ENCODE measurements around the gene APLF. TPM values are rescaled to one million over a fixed set of nuclear protein-coding genes. Genes with fewer than 3 reads are reported as not detected.
A peak's percentile ranks its signal among the peaks of the same experiment; 100 is the strongest.

The APLF gene
- total and polyA plus RNA-seq, 10 of the 15 experiments (the other 5 are each of a cell fraction or from before 2014, with no cell fraction given): 0.66 to 2.8 (median 1.8) TPM

GRCh38 chr2:68489282-68489681 is 21.9 kb downstream of the APLF start:
- Histone ChIP-seq H3K4me3 (no peak overlapping the region), H3K36me3 (ENCODE audit: control insufficient read depth in 2 of 2, insufficient read depth in 2 of 2, low read length in 1 of 2) (no peaks in the 10 kb centered on the region), H3K4me2 (ENCODE audit: control insufficient read depth, insufficient read depth) (no peak overlapping the region), H4K20me1 (ENCODE audit: control insufficient read depth, insufficient read depth) (no peaks in the 10 kb centered on the region), H3K27me3 (replicated peaks in 1 of 2; ENCODE audit: control insufficient read depth in 2 of 2, insufficient read depth in 2 of 2, low read length in 1 of 2) (no peaks in the 10 kb centered on the region), H3K27ac (ENCODE audit: control insufficient read depth, insufficient read depth) (no peak overlapping the region), H3K9me3 (replicated peaks; ENCODE audit: control insufficient read depth, insufficient read depth, low read length) (no peaks in the 10 kb centered on the region), H2AFZ (ENCODE audit: control insufficient read depth, low read depth, low read length) (no peak overlapping the region), H3K9ac (ENCODE audit: control insufficient read depth, insufficient read depth, low read length) (no peak overlapping the region), H3K79me2 (ENCODE audit: control insufficient read depth, insufficient read depth, low read length) (no peaks in the 10 kb centered on the region), H3K4me1 (ENCODE audit: control insufficient read depth, insufficient read depth, low read length) (peaks cover 5% of the 10 kb centered on the region; the same call in 1 of the 2 replicates)
- CTCF ChIA-PET: interaction anchor here (1.0 to 2.9 kb wide), 3 partner anchors 24 to 220 kb away, joined by 3 to 45 read pairs (median 24); partner anchors contain the start of genes APLF and FBXO48
- SMC1A ChIA-PET (ENCODE audit: uncharacterized antibody, unreplicated experiment): interaction anchor here (2.1 kb wide), 1 partner anchor 106 kb away, joined by 16 read pairs; no protein-coding TSS in a partner anchor
- DNase-seq (ENCODE audit: low read depth, low spot score) (no peak), FAIRE-seq (peak; percentile 31), ATAC-seq (no peak)
- no peak for TF ChIP-seq MTA3 (IDR thresholded peaks at IDR 0.05; ENCODE audit: borderline replicate concordance, low read length)
- TF ChIP-seq PML (IDR thresholded peaks at IDR 0.05; ENCODE audit: low read length): no peak
- no peak for TF ChIP-seq FOXK2 (IDR thresholded peaks at IDR 0.05)
- no peak for TF ChIP-seq YBX1 (IDR thresholded peaks at IDR 0.05)
- no peak for TF ChIP-seq GABPA (IDR thresholded peaks at IDR 0.05; ENCODE audit: low read depth)
- no peak for TF ChIP-seq EP300 (IDR thresholded peaks at IDR 0.05; ENCODE audit: borderline replicate concordance in 1 of 2, control insufficient read depth in 1 of 2, low read depth in 2 of 2, low read length in 2 of 2)
- no peak for TF ChIP-seq ZNF207 (IDR thresholded peaks at IDR 0.05; ENCODE audit: borderline replicate concordance)
- no peak for TF ChIP-seq MXI1 (IDR thresholded peaks at IDR 0.05; ENCODE audit: low read depth, low read length)
- no peak for TF ChIP-seq SRF (IDR thresholded peaks at IDR 0.05; ENCODE audit: low read depth in 2 of 2, low read length in 2 of 2)
- no peak for TF ChIP-seq CBX5 (IDR thresholded peaks at IDR 0.05; ENCODE audit: low read depth)
- TF ChIP-seq ATF7 (IDR thresholded peaks at IDR 0.05; ENCODE audit: low read depth): no peak
- TF ChIP-seq SUZ12 (IDR thresholded peaks at IDR 0.05; ENCODE audit: unreplicated experiment): no peak
- TF ChIP-seq BRCA1 (IDR thresholded peaks at IDR 0.05; ENCODE audit: low read depth, low read length): no peak
- TF ChIP-seq POLR2AphosphoS5 (IDR thresholded peaks at IDR 0.05; ENCODE audit: low read length): no peak
- TF ChIP-seq NFIC (IDR thresholded peaks at IDR 0.05; ENCODE audit: low read depth, low read length): no peak
- RAD21 ChIA-PET (ENCODE audit: unreplicated experiment): no interaction called here
- in situ Hi-C loops (cut with MboI): no loop called here
- BruUV-seq (replicated peaks): no TSS peak
- intact Hi-C loops (cut with micrococcal nuclease; ENCODE audit: unreplicated experiment): loop anchor here (1.0 to 5.0 kb wide), 3 partner anchors 108 to 438 kb away; no protein-coding TSS in a partner anchor
- POLR2A ChIA-PET: interaction anchor here (2.1 kb wide), 1 partner anchor 22 kb away, joined by 7 read pairs; the partner anchor contains the start of genes APLF and FBXO48
- 93% methylated on average over 1 of the region's 1 CpG for WGBS (ENCODE audit: insufficient coverage, insufficient replicate concordance, low lambda C conversion rate, missing lambda C conversion rate)

Data from GM12878 (cell line).